Measurements from ENCODE around the gene CGA.

Gene CGA

DNA sequence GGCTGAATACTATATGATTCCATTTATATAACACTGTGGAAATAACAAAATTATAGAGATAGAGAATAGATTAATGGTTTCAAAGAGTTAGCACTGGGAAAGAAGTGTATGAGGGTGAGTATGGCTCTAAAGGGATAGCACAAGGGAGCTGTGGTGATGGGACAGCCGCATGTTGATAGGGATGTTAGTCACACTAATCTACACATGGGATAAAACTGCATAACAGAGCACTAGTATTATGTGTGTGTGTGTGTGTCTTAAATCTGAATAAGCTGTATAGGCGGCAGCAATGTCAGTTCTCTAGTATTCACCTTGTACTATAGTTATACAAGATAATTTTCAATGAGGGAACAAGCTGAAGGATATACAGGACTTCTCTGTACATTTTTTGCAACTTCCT is 5.8 kb downstream of the CGA start:
- no peak for DNase-seq (ENCODE audit: low read depth in 2 of 2)

GRCh38 chr6:87088076-87088475 is 6.8 kb downstream of the CGA start:
- no peak for DNase-seq (ENCODE audit: low read depth in 2 of 2)

- no peak for DNase-seq (ENCODE audit: low read depth in 2 of 2)
Observed at GRCh38 chr6:87082160-87082721, 12.7 kb downstream of the CGA start.

DNA sequence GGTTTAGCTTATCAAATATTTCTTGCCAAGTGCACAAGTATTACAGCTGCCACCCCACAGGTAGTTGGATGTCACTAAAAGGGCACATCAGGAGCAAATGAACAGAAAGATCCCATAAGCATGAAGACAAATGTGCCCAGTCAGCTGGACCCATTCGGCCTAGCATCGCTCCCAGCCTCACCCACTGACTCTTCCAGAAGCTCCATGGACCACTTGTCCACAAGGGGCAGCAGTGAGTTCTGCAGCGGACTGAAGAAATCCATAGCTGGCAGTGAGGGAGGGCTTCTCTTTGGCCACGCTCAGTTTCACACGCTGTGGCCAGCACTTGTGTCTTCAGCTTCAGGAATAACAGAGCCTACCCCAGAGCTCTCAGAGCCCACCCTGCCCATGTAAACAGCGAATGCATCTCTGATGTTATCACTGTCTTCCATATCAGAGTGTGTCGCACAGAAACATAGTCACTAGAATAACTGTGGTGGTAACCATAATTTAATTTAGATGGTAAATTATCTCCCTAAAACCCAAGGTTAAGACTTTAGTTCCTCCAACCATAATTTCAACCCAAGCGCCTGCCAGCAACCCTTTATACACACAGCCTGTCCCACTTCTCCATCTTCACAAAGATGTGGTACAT is 15.8 kb downstream of the CGA start:
- peak; percentile 13 to 15 for DNase-seq (ENCODE audit: low read depth in 2 of 2)

GRCh38 chr6:87075168-87075567 is 19.7 kb downstream of the CGA start:
- DNase-seq (ENCODE audit: low read depth in 2 of 2) = no peak

- DNase-seq (ENCODE audit: low read depth in 2 of 2) = no peak
Observed at GRCh38 chr6:87074101-87074621, 20.7 kb downstream of the CGA start.

DNA sequence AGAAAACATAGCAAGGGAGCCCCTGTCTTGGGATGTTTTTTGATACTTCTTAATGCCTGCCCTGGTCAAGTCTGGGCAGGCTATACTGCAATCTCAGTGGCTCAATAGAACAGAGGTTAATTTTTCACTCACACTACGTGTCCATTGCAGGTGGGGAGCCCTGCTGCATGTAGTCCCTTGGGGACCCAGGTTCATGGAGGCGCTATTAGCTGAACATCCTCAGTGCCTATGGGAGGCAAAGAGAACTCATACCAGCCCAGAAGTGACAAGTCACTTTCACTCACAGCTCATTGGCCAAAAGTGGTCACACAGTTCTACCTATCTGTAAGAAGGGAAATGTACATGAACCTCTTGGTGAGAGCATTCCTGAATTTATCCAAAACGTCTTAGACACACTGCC is 23.2 kb downstream of the CGA start:
- no peak for DNase-seq (ENCODE audit: low read depth in 2 of 2)

DNA sequence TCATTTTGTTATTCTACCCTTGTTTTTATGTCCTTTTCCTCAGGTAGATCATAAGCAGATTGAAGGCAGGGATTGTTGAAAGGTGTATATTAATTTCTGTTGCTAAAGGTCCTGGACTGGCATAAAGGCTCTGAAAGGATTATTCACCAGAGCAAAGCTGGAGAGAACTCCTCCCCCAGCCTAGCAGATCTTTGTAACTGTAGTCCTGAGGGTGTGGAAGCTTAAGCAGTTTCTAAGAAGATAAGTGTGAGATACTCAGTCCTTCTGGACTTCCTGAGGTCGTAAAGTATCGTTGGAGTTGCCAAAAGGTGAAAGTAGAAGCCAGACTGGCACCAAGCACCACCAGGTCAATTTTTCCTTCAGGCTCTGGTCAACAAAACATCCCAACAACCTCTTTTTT is 24.2 kb downstream of the CGA start:
- no peak for DNase-seq (ENCODE audit: low read depth in 2 of 2)

GRCh38 chr6:87068795-87069194 is 26.1 kb downstream of the CGA start:
- no peak for DNase-seq (ENCODE audit: low read depth in 2 of 2)

- DNase-seq (ENCODE audit: low read depth in 2 of 2) = peak; percentile 37 to 42
Observed at GRCh38 chr6:87066449-87067333, 28.2 kb downstream of the CGA start.

GRCh38 chr6:87065117-87065516 is 29.8 kb downstream of the CGA start:
- DNase-seq (ENCODE audit: low read depth in 2 of 2) = no peak

GRCh38 chr6:87059943-87060342 is 35.0 kb downstream of the CGA start:
- no peak for DNase-seq (ENCODE audit: low read depth in 2 of 2)

GRCh38 chr6:87054143-87054833 is 40.6 kb downstream of the CGA start:
- no peak for DNase-seq (ENCODE audit: low read depth in 2 of 2)

- no peak for DNase-seq (ENCODE audit: low read depth in 2 of 2)
Observed at GRCh38 chr6:87053312-87053711, 41.6 kb downstream of the CGA start.

- DNase-seq (ENCODE audit: low read depth in 2 of 2) = no peak
Observed at GRCh38 chr6:87049779-87050178, 45.1 kb downstream of the CGA start.

GRCh38 chr6:87045521-87046075 is 49.3 kb downstream of the CGA start:
- no peak for DNase-seq (ENCODE audit: low read depth in 2 of 2)

DNA sequence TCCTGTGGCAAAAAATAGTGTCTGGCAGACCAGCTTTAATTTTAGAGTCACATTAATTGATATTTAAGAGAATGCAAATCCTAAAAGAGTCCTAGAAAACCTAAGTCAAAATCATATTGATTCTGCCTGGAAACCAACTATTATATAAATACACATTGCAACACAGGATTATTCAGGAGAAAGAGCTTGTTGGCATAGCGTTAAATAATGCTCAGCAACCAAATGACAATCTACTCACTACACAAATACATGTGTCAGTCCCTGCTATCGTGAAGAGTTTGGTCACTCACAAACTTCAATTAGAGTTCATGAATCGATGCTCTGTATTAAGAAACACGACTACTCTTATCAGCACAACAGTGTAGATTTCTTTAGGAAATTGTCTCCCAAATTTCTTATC is 54.2 kb downstream of the CGA start:
- DNase-seq (ENCODE audit: low read depth in 2 of 2) = no peak
